ENCODE measurements around the gene CRTC1. TPM values are rescaled to one million over a fixed set of nuclear protein-coding genes. Genes with fewer than 3 reads are reported as not detected.

The CRTC1 gene
- total and polyA plus RNA-seq, 4 experiments from 2014 or later = 1.7 to 20.8 (median 19.6) TPM; not detected in 1

DNA sequence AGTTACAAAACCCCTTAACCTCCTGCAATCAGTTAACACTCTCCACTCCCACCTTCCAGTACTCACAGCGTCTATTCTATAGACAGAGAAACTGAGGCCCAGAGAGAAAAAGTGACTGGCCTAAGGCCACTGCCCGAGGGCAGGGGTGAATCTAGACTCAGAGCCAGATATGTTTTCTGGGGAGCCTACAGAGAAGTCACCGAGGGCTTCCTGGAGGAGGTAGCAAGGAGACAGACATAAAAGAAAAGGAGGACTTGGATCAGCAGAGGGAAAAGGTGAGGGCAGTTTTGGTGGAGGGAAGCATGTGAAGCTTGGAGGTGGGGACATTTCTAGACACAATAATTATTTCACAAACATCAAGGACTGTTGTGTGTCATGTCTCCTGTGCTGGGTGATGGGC is 109.2 kb downstream of the CRTC1 start:
- peak overlapping the region in 1 of 8 donors; percentile 25 for H3K4me3 Mint-ChIP-seq
- Histone ChIP-seq H3K4me1 (ENCODE audit: insufficient read depth, low read length) (peaks cover 25% of the 10 kb centered on the region), H3K4me3 (ENCODE audit: low read length in 2 of 2) (no peak overlapping the region), H3K27ac (ENCODE audit: low read depth, low read length) (no peak overlapping the region), H3K27me3 (ENCODE audit: insufficient read depth, low read length) (peaks cover 23% of the 10 kb centered on the region), H3K36me3 (ENCODE audit: insufficient read depth, low read length) (no peaks in the 10 kb centered on the region), H3K9me3 (ENCODE audit: control insufficient read depth in 1 of 2, low read length in 2 of 2) (no peaks in the 10 kb centered on the region)
- H3K9me3 Mint-ChIP-seq = peaks cover 0 to 2% (median 0%) of the 10 kb centered on the region in 8 donors
- ChIA-PET POLR2A (ENCODE audit: partially characterized antibody) (no interaction called here), CTCF (ENCODE audit: partially characterized antibody) (no interaction called here)
- peaks cover 9 to 30% (median 16%) of the 10 kb centered on the region in 4 donors for H3K4me1 Mint-ChIP-seq
- H3K36me3 Mint-ChIP-seq = no peaks in the 10 kb centered on the region
- no peak for DNase-seq
- H3K27me3 Mint-ChIP-seq = peaks cover 37 to 48% of the 10 kb centered on the region in 2 donors
- intact Hi-C loops (cut with micrococcal nuclease) = no loop called here
- peak overlapping the region in 1 of 7 donors; percentile 27 for H3K27ac Mint-ChIP-seq

- peaks cover 0 to 2% (median 0%) of the 10 kb centered on the region in 8 donors for H3K9me3 Mint-ChIP-seq
- H3K27ac Mint-ChIP-seq = no peak overlapping the region
These were observed 109.9 kb downstream of the CRTC1 start for GRCh38 chr19:18793144-18794028.

GRCh38 chr19:18794029-18794313 is 110.5 kb downstream of the CRTC1 start:
- peaks cover 20% of the 10 kb centered on the region for H3K27me3 ChIP-seq (ENCODE audit: insufficient read depth, low read length)
- no peak overlapping the region for H3K4me3 Mint-ChIP-seq
- intact Hi-C loops (cut with micrococcal nuclease) = no loop called here

More at GRCh38 chr19:18793144-18794028, 109.9 kb downstream of the CRTC1 start:
- H3K4me3 Mint-ChIP-seq = no peak overlapping the region
- ChIA-PET POLR2A (ENCODE audit: partially characterized antibody) (no interaction called here), CTCF (ENCODE audit: partially characterized antibody) (no interaction called here)
- no peaks in the 10 kb centered on the region for H3K36me3 ChIP-seq (ENCODE audit: insufficient read depth, low read length)
- peaks cover 24% of the 10 kb centered on the region for H3K4me1 ChIP-seq (ENCODE audit: insufficient read depth, low read length)
- peaks cover 23% of the 10 kb centered on the region for H3K27me3 ChIP-seq (ENCODE audit: insufficient read depth, low read length)
- H3K27me3 Mint-ChIP-seq = peaks cover 34 to 46% of the 10 kb centered on the region in 2 donors
- H3K9me3 ChIP-seq (ENCODE audit: control insufficient read depth in 1 of 2, low read length in 2 of 2) = no peaks in the 10 kb centered on the region
- H3K36me3 Mint-ChIP-seq = no peaks in the 10 kb centered on the region
- H3K4me3 ChIP-seq (ENCODE audit: low read length in 2 of 2) = no peak overlapping the region
- intact Hi-C loops (cut with micrococcal nuclease) = no loop called here
- H3K4me1 Mint-ChIP-seq = peaks cover 9 to 29% (median 14%) of the 10 kb centered on the region in 4 donors
- no peak for DNase-seq
- H3K27ac ChIP-seq (ENCODE audit: low read depth, low read length) = no peak overlapping the region

GRCh38 chr19:18794692-18795091 is 111.2 kb downstream of the CRTC1 start:
- H3K4me3 ChIP-seq (ENCODE audit: low read length in 2 of 2) = no peak overlapping the region
- ChIA-PET CTCF (ENCODE audit: partially characterized antibody) (no interaction called here), POLR2A (ENCODE audit: partially characterized antibody) (no interaction called here)
- H3K4me1 Mint-ChIP-seq = peaks cover 4 to 18% (median 8%) of the 10 kb centered on the region in 4 donors
- H3K9me3 Mint-ChIP-seq = peaks cover 0 to 2% (median 0%) of the 10 kb centered on the region in 8 donors
- H3K27ac ChIP-seq (ENCODE audit: low read depth, low read length) = no peak overlapping the region
- H3K4me1 ChIP-seq (ENCODE audit: insufficient read depth, low read length) = peaks cover 11% of the 10 kb centered on the region
- no peak for DNase-seq
- no peaks in the 10 kb centered on the region for H3K36me3 Mint-ChIP-seq
- intact Hi-C loops (cut with micrococcal nuclease) = no loop called here
- H3K27me3 ChIP-seq (ENCODE audit: insufficient read depth, low read length) = peaks cover 14% of the 10 kb centered on the region
- no peaks in the 10 kb centered on the region for H3K9me3 ChIP-seq (ENCODE audit: control insufficient read depth in 1 of 2, low read length in 2 of 2)
- H3K27ac Mint-ChIP-seq = no peak overlapping the region
- no peak overlapping the region for H3K4me3 Mint-ChIP-seq
- H3K36me3 ChIP-seq (ENCODE audit: insufficient read depth, low read length) = no peaks in the 10 kb centered on the region
- H3K27me3 Mint-ChIP-seq = peaks cover 31 to 40% of the 10 kb centered on the region in 2 donors

More at GRCh38 chr19:18794029-18794313, 110.5 kb downstream of the CRTC1 start:
- Histone ChIP-seq H3K4me1 (ENCODE audit: insufficient read depth, low read length) (peaks cover 18% of the 10 kb centered on the region), H3K27ac (ENCODE audit: low read depth, low read length) (no peak overlapping the region), H3K36me3 (ENCODE audit: insufficient read depth, low read length) (no peaks in the 10 kb centered on the region), H3K4me3 (ENCODE audit: low read length in 2 of 2) (no peak overlapping the region), H3K9me3 (ENCODE audit: control insufficient read depth in 1 of 2, low read length in 2 of 2) (no peaks in the 10 kb centered on the region)
- Mint-ChIP-seq H3K4me1 (peaks cover 6 to 25% (median 12%) of the 10 kb centered on the region in 4 donors), H3K36me3 (no peaks in the 10 kb centered on the region), H3K27me3 (peaks cover 32 to 43% of the 10 kb centered on the region in 2 donors), H3K27ac (no peak overlapping the region), H3K9me3 (peaks cover 0 to 2% (median 0%) of the 10 kb centered on the region in 8 donors)
- no peak for DNase-seq
- ChIA-PET POLR2A (ENCODE audit: partially characterized antibody) (no interaction called here), CTCF (ENCODE audit: partially characterized antibody) (no interaction called here)

DNA sequence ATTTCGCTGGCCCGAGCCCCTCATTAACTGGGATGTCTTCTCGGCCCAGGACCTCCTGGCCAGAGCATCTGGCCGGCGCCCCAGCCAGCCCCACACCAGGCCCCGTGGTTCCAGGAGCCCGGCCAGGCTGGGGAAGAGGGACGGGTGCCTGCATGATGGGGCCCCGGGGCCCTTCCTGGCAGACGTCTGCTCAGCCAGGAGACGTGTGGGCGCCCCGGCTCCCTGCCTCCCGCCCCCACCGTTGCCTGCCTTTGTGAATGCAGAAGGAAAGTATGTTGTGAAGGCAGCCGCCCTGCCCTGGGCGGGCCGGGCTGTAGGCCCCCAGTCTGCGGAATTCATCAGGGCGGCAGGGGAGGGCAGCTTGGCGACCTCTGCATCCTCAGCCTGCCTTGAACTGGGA is 112.1 kb downstream of the CRTC1 start:
- H3K9me3 ChIP-seq (ENCODE audit: control insufficient read depth in 1 of 2, low read length in 2 of 2) = no peaks in the 10 kb centered on the region
- H3K27me3 Mint-ChIP-seq = peaks cover 27 to 36% of the 10 kb centered on the region in 2 donors
- no peak for DNase-seq
- H3K4me1 Mint-ChIP-seq = peaks cover 0 to 10% (median 3%) of the 10 kb centered on the region in 4 donors
- no peak overlapping the region for H3K4me3 ChIP-seq (ENCODE audit: low read length in 2 of 2)
- no peaks in the 10 kb centered on the region for H3K36me3 Mint-ChIP-seq
- intact Hi-C loops (cut with micrococcal nuclease) = no loop called here
- POLR2A ChIA-PET (ENCODE audit: partially characterized antibody) = no interaction called here
- no peak overlapping the region for H3K27ac Mint-ChIP-seq
- H3K27ac ChIP-seq (ENCODE audit: low read depth, low read length) = no peak overlapping the region
- H3K4me1 ChIP-seq (ENCODE audit: insufficient read depth, low read length) = peaks cover 4% of the 10 kb centered on the region
- no peak overlapping the region for H3K4me3 Mint-ChIP-seq
- CTCF ChIA-PET (ENCODE audit: partially characterized antibody) = no interaction called here
- H3K36me3 ChIP-seq (ENCODE audit: insufficient read depth, low read length) = no peaks in the 10 kb centered on the region
- peaks cover 0 to 2% (median 0%) of the 10 kb centered on the region in 8 donors for H3K9me3 Mint-ChIP-seq
- peaks cover 10% of the 10 kb centered on the region for H3K27me3 ChIP-seq (ENCODE audit: insufficient read depth, low read length)

DNA sequence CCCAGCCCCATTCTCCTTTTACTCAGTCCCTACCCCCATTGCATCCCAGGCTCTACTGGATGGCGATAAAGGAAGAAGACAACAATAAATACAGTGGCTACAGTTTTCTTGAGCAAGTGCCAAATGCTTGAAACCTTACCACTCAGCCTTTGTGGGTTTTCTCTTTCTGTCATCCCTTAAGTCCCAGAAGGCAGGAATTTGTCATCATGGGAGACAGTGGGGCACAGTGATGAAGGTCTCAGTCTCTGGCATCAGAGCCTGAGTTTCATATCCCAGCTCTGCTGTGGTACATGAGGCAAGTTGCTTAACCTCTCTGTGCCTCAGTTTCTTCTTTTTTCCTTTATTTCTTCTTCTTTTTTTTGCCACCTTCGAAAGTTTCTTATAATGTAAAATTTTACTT is 112.8 kb downstream of the CRTC1 start:
- ChIA-PET CTCF (ENCODE audit: partially characterized antibody) (no interaction called here), POLR2A (ENCODE audit: partially characterized antibody) (no interaction called here)
- Histone ChIP-seq H3K36me3 (ENCODE audit: insufficient read depth, low read length) (no peaks in the 10 kb centered on the region), H3K4me3 (ENCODE audit: low read length in 2 of 2) (no peak overlapping the region), H3K27ac (ENCODE audit: low read depth, low read length) (no peak overlapping the region), H3K9me3 (ENCODE audit: control insufficient read depth in 1 of 2, low read length in 2 of 2) (no peaks in the 10 kb centered on the region), H3K4me1 (ENCODE audit: insufficient read depth, low read length) (no peaks in the 10 kb centered on the region), H3K27me3 (ENCODE audit: insufficient read depth, low read length) (peaks cover 7% of the 10 kb centered on the region)
- Mint-ChIP-seq H3K9me3 (peaks cover 0 to 2% (median 0%) of the 10 kb centered on the region in 8 donors), H3K27me3 (peaks cover 22 to 33% of the 10 kb centered on the region in 2 donors), H3K4me1 (peaks cover 0 to 6% (median under 1%) of the 10 kb centered on the region in 4 donors), H3K4me3 (no peak overlapping the region), H3K27ac (no peak overlapping the region), H3K36me3 (no peaks in the 10 kb centered on the region)
- intact Hi-C loops (cut with micrococcal nuclease) = no loop called here
- no peak for DNase-seq

- ChIA-PET POLR2A (ENCODE audit: partially characterized antibody) (no interaction called here), CTCF (ENCODE audit: partially characterized antibody) (no interaction called here)
- no peak overlapping the region for H3K27ac Mint-ChIP-seq
- H3K4me3 ChIP-seq (ENCODE audit: low read length in 2 of 2) = no peak overlapping the region
- H3K27me3 ChIP-seq (ENCODE audit: insufficient read depth, low read length) = no peaks in the 10 kb centered on the region
- H3K27ac ChIP-seq (ENCODE audit: low read depth, low read length) = no peak overlapping the region
- H3K4me3 Mint-ChIP-seq = no peak overlapping the region
- H3K9me3 ChIP-seq (ENCODE audit: control insufficient read depth in 1 of 2, low read length in 2 of 2) = no peaks in the 10 kb centered on the region
- intact Hi-C loops (cut with micrococcal nuclease) = no loop called here
- H3K36me3 ChIP-seq (ENCODE audit: insufficient read depth, low read length) = no peaks in the 10 kb centered on the region
- H3K4me1 ChIP-seq (ENCODE audit: insufficient read depth, low read length) = no peaks in the 10 kb centered on the region
- no peaks in the 10 kb centered on the region for H3K36me3 Mint-ChIP-seq
- peaks cover 20 to 22% of the 10 kb centered on the region in 2 donors for H3K27me3 Mint-ChIP-seq
- peaks cover 0 to 2% (median 0%) of the 10 kb centered on the region in 8 donors for H3K9me3 Mint-ChIP-seq
- DNase-seq = no peak
- no peaks in the 10 kb centered on the region for H3K4me1 Mint-ChIP-seq
These were observed 115.2 kb downstream of the CRTC1 start for GRCh38 chr19:18798384-18799352.
